Activated naive CD8-positive, alpha-beta T cell treated with anti-CD3 and anti-CD28 coated beads, Interleukin-2, amount 50 U/mL, for 16 hours (primary cell): ENCODE measurements around the gene POLN.

Experiments used
- DNase-seq: peaks from one replicate; pipeline ENCODE4 v3.0.0-alpha.2; 2020; ENCODE audit warnings: low read depth, low spot score

The POLN gene

DNA sequence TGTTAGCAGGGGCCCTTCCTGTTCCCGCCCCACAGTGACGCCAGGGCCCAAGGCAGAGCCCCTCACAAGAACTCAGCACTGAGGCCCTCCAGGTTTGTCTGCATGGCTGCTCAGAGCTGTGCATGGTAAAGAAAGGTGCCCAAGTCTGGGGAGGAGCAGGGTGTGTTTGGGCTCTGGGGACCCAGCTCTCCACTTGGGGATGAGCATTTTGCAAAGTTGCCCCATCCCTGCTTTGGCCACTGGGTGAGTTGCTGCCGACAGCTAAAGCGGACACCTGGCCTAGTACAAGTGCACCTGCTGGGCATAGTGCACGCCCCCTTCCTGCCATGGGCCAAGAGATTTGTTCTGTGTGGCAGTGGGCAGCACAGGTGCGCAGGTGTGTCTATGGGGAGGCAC, 22.0 kb upstream of the POLN start:
- no peak for DNase-seq

- no peak for DNase-seq
Measured at GRCh38 chr4:2262944-2263250, 21.0 kb upstream of the POLN start.

DNA sequence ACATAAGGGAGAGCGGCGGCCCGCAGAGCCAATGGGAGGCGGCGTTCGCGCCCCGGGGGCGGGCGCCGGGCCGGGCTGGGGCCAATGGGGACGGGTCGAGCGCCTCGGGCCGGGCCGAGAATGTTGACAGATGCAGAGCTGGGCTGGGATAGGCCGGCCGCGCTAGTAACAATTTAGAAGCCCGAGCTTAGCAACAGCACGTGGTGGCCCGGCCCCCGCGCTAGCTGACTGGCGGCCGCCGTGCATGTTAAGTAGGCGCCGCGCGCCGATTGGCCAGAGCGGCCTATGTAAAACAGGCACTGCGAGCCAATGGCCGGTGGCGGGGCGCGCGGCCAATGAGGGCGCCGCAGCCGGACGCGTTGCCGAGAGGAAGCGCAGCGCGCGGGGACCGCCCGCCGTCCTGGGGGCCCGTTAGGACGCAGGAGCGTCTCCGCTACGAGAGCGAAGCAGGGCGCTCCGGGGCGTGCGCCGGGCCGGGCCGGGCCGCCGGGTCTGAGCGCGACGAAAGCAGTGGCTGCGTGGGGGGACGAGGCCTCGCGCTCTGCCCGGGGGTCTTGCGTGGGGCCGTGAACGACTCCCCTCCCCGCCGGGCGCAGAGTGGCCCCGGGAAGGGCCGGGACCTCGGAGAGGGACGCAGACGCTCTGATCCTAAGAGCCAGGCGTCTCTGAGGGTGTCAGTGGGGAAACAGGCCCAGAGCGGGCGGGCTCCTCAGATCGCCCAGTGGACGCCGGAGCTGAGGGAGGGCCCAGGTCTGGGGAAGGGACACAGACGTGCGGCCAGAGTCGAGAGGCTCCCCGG, 20.4 kb upstream of the POLN start:
- peak; percentile 95 for DNase-seq

- DNase-seq: no peak
Measured at GRCh38 chr4:2261853-2262144, 19.9 kb upstream of the POLN start, which contains the start of gene MXD4. Gene MXD4, minus strand, starts transcription at chr4:2262109. Its CDS starts 129 bp downstream, at chr4:2261980.

DNA sequence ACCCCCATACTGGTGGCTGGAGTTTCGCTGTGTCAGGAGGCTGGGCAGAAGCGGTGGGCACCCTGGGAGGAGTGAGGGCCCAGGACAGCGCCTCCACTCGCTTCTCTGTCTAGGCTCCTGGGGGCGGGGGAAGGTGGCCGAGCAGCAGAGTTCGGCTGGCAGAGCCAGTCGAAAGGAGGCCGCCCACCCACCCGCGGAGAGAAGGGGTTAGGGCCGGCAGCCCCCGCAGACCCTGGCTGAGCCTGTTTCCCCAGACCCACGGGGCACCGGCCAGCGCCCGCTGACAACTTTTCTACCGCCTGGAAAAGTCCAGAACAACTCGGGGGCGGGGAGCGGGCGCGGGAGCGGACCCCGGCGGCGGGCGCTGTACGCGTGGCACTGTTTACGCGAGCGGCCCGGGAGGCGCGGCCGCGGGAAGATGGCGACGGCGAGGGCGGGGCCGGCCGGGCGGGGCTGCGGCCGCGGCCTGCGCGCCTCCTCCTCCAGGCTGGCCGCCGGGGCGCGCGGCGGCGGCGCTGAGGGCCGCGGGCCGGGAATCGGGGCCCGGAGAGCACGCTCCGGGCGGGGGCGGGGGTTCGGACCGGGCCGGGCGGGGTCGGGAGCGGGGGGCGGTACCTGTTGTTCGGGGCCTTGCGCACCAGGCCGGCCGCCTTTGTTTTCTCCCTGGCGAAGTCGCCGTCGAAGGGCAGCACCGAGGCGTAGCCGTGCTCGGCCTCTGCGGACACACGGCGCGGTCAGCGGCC, 19.4 kb upstream of the POLN start:
- DNase-seq: no peak

DNA sequence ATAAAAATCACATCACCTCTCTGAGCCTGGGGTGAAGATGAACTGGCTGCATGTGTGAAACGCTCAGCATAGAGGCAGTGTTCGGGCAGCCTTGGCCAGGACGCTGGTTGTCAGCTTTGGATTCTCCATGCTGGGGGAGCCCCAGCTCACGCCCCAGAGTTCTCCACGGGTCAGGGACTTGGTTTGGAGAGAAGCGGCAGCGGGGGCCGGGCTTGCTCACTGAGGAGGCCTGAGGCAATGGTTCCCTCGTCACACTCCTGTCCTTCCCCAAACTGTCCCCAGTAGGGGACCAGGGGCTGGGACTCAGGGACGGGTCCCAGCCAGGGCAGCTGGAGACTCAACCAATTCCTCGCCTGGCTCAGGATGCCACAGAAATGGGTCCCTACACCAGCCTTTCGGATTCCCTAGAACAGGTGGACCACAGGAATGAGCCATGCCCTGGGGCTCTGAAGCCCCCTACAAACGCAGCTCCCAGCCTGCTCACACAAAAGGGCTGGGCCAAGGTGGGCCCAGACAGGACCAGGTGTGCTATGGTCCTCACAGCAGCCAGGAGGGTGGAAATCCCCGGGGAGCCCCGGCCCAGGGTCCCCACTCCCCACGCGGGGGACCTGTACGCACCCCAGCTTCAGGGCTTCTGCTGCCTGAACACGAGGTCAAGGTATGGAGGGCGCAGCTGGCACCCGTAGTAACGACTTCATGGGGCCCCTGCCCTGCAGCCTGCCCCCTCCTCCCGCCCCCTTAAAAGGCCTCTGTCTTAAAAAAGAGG, 18.6 kb upstream of the POLN start:
- DNase-seq: no peak

- DNase-seq: no peak
Measured at GRCh38 chr4:2259541-2260343, 17.8 kb upstream of the POLN start.

DNA sequence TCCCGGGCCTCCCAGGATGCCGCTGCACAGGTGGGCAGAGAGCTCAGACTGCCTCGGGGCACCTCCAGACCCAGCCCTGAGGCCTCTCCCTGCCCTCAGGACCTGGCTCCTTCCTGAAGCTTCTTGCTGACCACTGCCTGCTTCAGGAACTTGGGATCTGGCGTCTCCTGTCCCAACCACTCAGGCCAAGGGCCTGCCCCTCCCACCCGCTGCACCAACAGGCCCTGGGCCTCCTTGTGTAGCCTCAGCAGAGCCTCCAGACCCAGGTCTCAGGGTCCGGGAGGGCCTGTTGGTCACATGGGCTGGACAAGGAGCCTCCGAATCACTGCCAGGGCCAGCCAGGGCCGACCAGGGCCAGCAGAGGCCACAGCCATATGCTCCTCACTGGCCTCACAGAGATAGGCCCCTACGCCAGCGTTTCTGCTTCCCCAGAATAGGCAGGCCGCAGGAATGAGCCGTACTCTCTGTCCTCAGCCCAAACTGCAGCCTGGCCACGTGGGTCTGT, 17.2 kb upstream of the POLN start:
- no peak for DNase-seq

DNA sequence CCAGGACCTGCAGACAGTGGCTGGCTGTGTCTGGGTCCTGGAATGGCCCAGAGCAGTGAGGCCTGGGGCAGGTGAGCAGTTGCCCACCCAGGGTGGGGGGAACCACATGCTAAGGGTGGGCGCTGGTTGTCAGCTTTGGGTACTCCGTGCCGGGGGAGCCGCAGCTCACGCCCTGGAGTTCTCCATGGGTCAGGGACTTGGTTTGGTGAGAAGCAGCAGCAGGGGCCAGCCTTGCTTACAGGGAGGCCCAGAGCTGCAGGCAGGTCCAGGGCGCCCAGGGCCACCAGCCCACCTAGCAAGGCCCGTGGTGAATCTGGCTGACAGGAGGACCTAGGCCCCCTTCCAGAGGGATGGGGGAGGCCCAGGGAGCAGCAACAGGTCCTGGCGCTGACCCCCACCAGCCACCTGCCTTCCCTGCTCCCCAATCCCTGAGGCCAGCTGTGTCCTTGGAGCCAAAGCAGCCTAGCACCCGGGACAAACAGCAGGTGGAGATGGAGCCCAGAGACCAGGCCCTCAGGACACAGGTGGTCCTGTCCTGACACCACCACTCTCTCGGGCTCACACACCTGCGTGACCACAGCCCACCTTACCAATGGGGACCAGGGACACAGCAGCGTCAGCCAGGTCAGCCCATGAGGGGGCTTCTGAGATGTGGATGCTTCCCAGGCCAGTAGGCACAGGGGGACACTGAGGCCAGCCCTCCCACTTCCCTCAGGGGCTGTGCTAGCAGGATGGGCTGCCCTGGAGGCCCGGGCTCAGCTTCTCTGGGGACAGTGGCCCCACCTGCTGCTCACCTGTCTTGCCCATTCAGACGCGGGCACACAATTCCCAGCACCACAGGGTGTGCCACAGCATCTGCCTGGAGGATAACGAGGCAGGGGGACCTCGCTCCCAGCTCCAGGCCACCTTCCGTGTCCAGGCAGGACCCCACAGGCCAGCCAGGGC, 16.4 kb upstream of the POLN start:
- DNase-seq: no peak

DNA sequence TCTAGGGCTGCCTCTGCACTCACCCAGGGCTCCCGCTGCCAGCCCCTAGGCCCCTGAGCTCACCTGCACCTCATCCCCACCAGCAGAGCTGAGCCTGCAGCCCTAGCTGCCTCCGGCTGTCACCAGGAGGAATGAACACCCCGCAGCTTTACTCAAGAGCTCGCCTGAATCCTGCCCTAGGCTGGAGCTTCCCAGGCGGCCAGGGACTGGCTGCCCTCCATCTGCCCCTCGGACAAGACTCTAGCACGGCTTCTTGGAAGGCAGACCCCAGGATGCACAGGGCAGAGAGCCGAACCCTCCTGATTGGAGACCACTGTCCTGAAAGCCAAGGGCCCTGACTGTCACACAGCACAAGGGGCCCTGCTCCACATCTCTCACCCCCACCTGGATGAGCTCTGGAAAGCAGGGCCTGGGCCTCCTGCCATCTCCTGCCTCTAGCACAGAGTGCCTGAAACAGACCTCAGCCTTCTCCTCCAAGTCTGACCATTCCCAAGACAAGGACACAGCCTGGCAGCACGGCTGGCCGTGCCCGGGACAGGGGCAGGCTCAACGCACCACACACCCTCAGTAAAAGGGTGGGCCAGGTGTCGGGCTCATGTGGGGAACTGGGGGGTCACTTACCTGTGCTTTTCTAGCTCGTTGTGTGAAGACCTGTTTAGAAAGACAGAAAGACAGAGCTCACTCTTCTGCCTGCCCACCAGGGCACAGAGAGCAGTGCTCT, 15.6 kb upstream of the POLN start:
- DNase-seq: no peak

DNA sequence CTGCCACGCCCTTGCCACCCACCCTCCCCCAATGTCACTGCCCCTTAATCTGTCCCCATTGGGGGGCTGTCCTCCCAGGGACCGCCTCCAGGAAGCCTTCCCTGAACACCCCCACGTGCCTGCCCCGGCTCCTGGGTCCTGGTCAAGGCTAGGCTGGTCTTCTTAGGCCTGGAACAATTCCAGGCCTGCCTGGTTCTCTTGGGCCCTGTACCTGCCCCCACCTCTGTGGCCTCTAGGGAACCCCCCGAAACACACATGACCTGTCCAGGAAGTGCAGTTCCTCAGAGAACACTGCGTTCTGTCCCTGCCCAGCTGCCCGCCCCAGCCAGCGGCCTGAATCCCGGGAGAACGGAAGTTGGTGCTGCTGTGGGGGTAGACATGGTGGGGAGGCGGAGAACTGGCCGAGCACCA, 14.9 kb upstream of the POLN start:
- no peak for DNase-seq

DNA sequence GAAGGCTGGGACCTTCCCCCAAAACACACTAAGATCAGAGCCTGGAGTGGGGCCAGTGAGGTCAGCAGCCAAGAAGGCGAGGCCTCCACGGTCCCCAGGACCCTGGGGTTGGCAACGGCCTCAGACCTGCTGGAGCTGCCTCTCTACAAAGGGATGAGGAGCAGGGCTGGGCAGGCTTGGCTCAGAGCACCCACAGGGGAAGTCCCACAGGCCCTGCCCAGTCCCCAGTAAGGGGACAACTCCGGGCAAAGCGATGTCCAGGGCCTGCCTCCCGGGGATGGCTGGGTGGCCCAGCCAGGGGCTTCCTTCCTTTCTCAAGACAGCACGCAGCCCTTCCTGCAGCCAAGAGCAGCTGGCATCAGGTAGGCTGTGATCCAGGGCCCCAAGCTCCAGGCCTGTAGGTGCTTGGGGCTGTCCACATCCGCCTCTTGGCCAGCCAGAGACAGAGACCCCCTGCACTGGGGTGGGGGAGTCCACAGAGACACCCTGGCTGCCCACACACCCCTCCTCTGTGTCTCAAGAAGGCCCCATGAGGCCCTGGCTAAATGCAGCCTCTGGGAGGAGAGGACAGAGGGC, 14.3 kb upstream of the POLN start:
- no peak for DNase-seq

- no peak for DNase-seq
Measured at GRCh38 chr4:2255501-2256155, 13.7 kb upstream of the POLN start.

DNA sequence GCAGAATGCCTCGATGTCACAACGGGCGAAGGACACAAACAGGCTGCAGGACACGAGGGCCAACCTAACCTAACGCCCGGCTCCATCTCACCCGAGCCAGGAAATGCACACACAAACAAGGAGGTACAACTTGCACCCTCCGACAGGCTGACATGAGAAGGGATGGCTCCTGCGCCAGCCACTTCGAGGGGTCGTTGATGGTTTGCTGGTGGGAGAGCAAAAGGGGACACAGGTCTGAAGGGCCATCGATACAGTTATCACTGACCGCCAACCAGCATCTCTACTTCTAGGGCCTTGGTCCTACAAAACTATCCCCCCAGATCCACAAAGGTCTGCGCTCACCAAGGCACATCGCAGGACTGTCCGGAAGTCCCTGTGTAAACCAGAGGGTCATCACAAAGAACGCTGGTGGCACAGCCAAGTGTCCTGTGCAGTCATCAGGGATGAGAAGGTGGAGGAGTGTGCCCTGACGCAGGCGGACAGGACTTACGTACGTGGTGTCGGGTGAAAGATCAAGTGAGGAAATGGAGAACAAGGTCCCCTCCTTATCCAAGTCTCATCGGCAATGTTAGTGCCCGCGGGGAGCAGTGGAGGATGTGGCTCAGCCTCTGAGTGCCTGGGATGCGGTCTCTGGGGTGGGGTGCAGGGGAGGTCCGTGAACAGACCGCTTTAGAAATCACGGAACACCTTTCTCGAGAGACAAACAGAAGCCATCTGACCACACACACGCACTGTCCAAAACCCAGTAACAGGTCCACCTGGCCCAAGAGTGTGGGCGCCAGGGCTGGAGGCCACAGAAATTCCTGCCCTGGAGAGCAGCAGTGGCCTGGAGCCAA, 13.0 kb upstream of the POLN start:
- DNase-seq: no peak

- no peak for DNase-seq
Measured at GRCh38 chr4:2253160-2254084, 11.5 kb upstream of the POLN start.

- DNase-seq: no peak
Measured at GRCh38 chr4:2252530-2253091, 10.7 kb upstream of the POLN start.
